Measurements from ENCODE around the gene NVL. TPM values are rescaled to one million over a fixed set of nuclear protein-coding genes. Genes with fewer than 3 reads are reported as not detected.

NVL gene
- polyA plus RNA-seq, 2 of the 4 experiments (the other 2 are of a cell fraction): 22.3 to 28.6 TPM

DNA sequence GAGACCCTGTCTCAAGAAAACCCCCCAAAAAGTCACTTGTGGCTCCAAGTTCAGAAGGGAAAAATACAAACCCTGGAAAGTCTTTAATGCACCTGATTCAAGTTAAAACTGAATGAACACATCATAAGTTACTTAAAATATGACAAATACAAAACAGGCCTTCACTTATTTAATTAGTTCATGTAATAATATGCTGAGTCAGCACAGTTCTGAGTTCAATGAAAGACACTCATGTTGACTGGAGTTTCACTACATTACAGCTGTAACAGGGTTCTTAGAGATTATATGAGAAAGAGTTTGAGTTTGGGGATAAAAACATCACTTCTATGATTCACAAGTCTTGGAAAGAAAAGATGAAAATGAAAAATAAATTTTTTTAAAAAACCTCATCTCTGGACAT lies 96.0 kb downstream of the NVL start:
- no peak overlapping the region for H3K4me3 ChIP-seq
- H3K4me1 ChIP-seq: no peaks in the 10 kb centered on the region
- CTCF ChIA-PET: interaction anchor here (0.6 to 0.8 kb wide), 2 partner anchors 20 to 71 kb away, joined by 4 to 6 read pairs; no protein-coding TSS in a partner anchor
- H3K27ac ChIP-seq: no peak overlapping the region
- DNase-seq (ENCODE audit: low read depth in 1 of 2, low spot score in 1 of 2): no peak
- POLR2A ChIA-PET: no interaction called here
- no peaks in the 10 kb centered on the region for H3K9me3 ChIP-seq
- TF ChIP-seq MAFK (IDR thresholded peaks at IDR 0.05; ENCODE audit: partially characterized antibody) (peak; percentile 99), TFCP2L1 (CRISPR knock-in tag; IDR thresholded peaks at IDR 0.05) (no peak)
- no peak overlapping the region for H3K4me2 ChIP-seq
- FAIRE-seq: no peak
- ATAC-seq: no peak

DNA sequence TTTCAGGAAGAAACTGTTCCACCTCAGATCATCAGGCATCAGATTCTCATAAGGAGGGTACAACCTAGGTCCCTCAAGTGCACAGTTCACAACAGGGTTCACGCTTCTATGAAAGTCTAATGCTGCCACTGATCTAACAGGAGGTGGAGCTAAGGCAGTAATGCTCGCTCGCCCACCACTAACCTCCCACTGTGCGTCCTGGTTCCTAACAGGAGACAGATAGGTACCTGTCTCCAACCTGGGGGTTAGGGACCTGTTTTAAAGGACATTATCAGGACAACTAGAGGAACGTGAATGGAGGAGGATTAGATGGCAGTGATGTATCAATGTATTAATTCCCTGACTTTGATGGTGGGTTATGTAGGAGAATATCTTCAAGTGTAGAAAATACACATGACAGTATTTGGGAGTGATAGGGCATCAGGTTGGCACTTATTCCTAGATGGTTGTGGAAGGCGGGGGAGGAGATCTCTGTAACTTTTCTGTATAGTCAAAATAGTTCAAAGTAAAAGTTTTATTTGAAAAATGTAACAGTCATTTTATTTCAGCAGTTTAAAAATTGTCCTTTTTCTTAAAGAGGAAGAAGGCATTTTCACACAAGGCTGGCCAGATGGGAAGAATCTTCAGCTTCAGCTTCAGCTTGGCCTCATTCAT lies 103.0 kb downstream of the NVL start:
- FAIRE-seq (no peak), ATAC-seq (no peak), DNase-seq (ENCODE audit: low read depth in 1 of 2, low spot score in 1 of 2) (no peak)
- ChIA-PET POLR2A (no interaction called here), CTCF (no interaction called here)
- no peaks in the 10 kb centered on the region for H3K9me3 ChIP-seq
- H3K4me2 ChIP-seq: no peak overlapping the region
- no peak overlapping the region for H3K4me3 ChIP-seq
- WGBS (ENCODE audit: missing lambda C conversion rate): 90% methylated on average over 6 of the region's 6 CpGs
- TF ChIP-seq SREBF2 (IDR thresholded peaks at IDR 0.05) (no peak), ZNF302 (CRISPR knock-in tag; IDR thresholded peaks at IDR 0.05) (no peak), RCOR1 (IDR thresholded peaks at IDR 0.05; ENCODE audit: low read depth, low read length) (no peak), EHF (CRISPR knock-in tag; IDR thresholded peaks at IDR 0.05) (no peak), CHD4 (IDR thresholded peaks at IDR 0.05; ENCODE audit: borderline replicate concordance) (no peak), RFX5 (IDR thresholded peaks at IDR 0.05) (no peak), RNF2 (IDR thresholded peaks at IDR 0.05; ENCODE audit: borderline replicate concordance, low read depth) (no peak), RARB (CRISPR knock-in tag; IDR thresholded peaks at IDR 0.05) (no peak), KDM1A (IDR thresholded peaks at IDR 0.05; ENCODE audit: low read depth) (no peak), MAFK (IDR thresholded peaks at IDR 0.05; ENCODE audit: partially characterized antibody) (no peak), RAD21 (conservative IDR thresholded peaks at IDR 0.05 in 1 of 2, IDR thresholded peaks at IDR 0.05 in 1 of 2) (no peak), JUN (IDR thresholded peaks at IDR 0.05) (no peak)
- TF ChIP-seq, protein P1, sequence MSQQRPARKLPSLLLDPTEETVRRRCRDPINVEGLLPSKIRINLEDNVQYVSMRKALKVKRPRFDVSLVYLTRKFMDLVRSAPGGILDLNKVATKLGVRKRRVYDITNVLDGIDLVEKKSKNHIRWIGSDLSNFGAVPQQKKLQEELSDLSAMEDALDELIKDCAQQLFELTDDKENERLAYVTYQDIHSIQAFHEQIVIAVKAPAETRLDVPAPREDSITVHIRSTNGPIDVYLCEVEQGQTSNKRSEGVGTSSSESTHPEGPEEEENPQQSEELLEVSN (IDR thresholded peaks at IDR 0.05; ENCODE audit: borderline replicate concordance, low read depth): no peak
- H3K4me1 ChIP-seq: peaks cover 4% of the 10 kb centered on the region; the same call in 1 of the 3 replicates
- H3K27ac ChIP-seq: no peak overlapping the region

DNA sequence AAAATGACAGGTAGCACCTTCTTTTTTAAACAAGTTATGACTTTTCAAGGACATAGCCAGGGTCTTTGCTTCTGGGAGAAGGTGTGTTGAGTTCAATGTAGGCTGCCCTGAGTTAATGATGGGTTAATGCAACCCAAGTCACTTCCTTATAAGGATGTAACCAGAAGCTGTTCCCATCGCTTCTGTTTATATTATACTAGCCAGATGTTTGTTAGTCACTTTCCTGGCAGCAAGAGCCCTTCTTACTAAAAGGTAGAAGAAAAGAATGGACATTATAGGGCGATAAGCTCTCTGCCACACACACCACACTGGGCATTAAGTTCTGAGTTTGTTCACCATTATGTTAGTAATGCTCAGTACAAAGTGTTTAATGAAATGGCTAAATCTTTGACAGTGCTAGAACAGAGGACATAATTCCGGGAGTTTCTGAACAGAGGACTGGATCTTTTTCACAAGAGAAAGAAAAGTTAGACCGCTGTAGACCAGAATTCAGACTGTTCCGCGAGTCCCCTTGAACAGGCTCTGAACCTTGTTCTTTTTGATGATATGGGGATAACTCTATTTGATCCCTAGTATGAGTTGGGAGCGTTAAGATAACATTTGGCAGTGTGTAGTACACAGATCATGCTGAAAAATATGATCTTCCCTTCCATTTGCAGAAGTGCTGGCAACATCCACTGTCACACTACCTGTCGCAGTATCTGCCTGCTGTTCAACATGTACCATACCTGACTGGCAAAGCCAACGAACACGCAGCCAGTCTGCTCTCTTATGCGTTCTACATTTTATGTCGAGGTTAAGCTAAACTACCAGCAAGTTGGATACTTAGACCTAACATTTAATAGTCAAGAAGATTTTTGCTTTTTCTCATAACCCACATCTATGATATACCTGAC lies 105.9 kb downstream of the NVL start:
- Histone ChIP-seq H3K4me2 (no peak overlapping the region), H3K4me3 (no peak overlapping the region), H3K27ac (no peak overlapping the region), H3K9me3 (no peaks in the 10 kb centered on the region), H3K4me1 (peaks cover 4% of the 10 kb centered on the region; the same call in 1 of the 3 replicates)
- TF ChIP-seq, protein P2, sequence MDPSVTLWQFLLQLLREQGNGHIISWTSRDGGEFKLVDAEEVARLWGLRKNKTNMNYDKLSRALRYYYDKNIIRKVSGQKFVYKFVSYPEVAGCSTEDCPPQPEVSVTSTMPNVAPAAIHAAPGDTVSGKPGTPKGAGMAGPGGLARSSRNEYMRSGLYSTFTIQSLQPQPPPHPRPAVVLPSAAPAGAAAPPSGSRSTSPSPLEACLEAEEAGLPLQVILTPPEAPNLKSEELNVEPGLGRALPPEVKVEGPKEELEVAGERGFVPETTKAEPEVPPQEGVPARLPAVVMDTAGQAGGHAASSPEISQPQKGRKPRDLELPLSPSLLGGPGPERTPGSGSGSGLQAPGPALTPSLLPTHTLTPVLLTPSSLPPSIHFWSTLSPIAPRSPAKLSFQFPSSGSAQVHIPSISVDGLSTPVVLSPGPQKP (IDR thresholded peaks at IDR 0.05; ENCODE audit: low read depth, low read length): no peak
- TF ChIP-seq HOXA7 (CRISPR knock-in tag; IDR thresholded peaks at IDR 0.05) (no peak), POLR2AphosphoS2 (conservative IDR thresholded peaks at IDR 0.05; ENCODE audit: low read length) (no peak), HOXB5 (CRISPR knock-in tag; IDR thresholded peaks at IDR 0.05) (no peak), FOSL2 (IDR thresholded peaks at IDR 0.05) (no peak), FOSL2 (CRISPR knock-in tag; IDR thresholded peaks at IDR 0.05) (no peak), CEBPB (IDR thresholded peaks at IDR 0.05) (no peak), ESRRA (IDR thresholded peaks at IDR 0.05; ENCODE audit: borderline replicate concordance, low read length) (no peak), FOSB (CRISPR knock-in tag; IDR thresholded peaks at IDR 0.05) (no peak), BHLHE40 (IDR thresholded peaks at IDR 0.05; ENCODE audit: low read depth, low read length) (no peak), ZSCAN20 (CRISPR knock-in tag; IDR thresholded peaks at IDR 0.05) (no peak), RARB (CRISPR knock-in tag; IDR thresholded peaks at IDR 0.05) (no peak), EP300 (IDR thresholded peaks at IDR 0.05) (no peak), MYC (IDR thresholded peaks at IDR 0.05; ENCODE audit: borderline replicate concordance, low read length) (no peak), JUN (IDR thresholded peaks at IDR 0.05) (no peak), NFE2L2 (conservative IDR thresholded peaks at IDR 0.05; ENCODE audit: low read length) (no peak)
- TF ChIP-seq, protein P3, sequence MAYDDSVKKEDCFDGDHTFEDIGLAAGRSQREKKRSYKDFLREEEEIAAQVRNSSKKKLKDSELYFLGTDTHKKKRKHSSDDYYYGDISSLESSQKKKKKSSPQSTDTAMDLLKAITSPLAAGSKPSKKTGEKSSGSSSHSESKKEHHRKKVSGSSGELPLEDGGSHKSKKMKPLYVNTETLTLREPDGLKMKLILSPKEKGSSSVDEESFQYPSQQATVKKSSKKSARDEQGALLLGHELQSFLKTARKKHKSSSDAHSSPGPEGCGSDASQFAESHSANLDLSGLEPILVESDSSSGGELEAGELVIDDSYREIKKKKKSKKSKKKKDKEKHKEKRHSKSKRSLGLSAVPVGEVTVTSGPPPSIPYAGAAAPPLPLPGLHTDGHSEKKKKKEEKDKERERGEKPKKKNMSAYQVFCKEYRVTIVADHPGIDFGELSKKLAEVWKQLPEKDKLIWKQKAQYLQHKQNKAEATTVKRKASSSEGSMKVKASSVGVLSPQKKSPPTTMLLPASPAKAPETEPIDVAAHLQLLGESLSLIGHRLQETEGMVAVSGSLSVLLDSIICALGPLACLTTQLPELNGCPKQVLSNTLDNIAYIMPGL (CRISPR knock-in tag; IDR thresholded peaks at IDR 0.05; ENCODE audit: borderline replicate concordance): no peak
- TF ChIP-seq, protein P1 (IDR thresholded peaks at IDR 0.05; ENCODE audit: borderline replicate concordance, low read depth): no peak
- POLR2A ChIA-PET: no interaction called here
- DNase-seq (ENCODE audit: low read depth in 1 of 2, low spot score in 1 of 2) (peak in 1 of 2 experiments; percentile 41), ATAC-seq (peak; percentile 70 to 76; a peak in 5 of 6 replicates), FAIRE-seq (no peak)
- CTCF ChIA-PET: interaction anchor here (1.0 to 1.2 kb wide), 3 partner anchors 9 to 110 kb away, joined by 3 read pairs; no protein-coding TSS in a partner anchor
- WGBS (ENCODE audit: missing lambda C conversion rate): 82% methylated on average over 12 of the region's 12 CpGs

Data from A549 (cell line).